Measurements from ENCODE around the gene HDAC3.

The HDAC3 gene

GRCh38 chr5:141636413-141637122 lies at the start of gene HDAC3, which contains the start of gene RELL2:
TSS of gene HDAC3 (minus strand) at chr5:141636849. CDS start at chr5:141636790, 59 bp downstream.
TSS of gene RELL2 (plus strand) at chr5:141636997. CDS start at chr5:141638226, 1,229 bp downstream.
- peak; percentile 96 for DNase-seq

DNA sequence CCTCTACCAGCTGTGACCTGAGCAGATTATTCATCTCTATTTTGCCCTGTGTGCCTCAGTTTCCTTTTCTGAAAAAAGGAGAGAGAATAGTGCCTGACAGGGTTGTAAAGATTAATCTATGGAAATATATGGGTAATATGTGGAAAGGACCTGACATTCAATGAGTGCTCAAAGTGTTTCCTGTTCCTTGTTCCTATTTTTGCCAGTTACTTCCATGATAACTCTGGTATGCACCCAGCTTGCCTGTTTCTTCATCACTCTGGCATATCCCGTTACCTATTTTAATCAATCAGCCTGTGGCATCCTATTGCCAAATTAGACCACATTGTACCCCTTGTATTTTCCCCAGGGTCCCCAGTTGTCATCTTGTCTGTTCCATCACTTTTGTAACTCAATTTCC lies 48.9 kb upstream of the HDAC3 start:
- DNase-seq: no peak

GRCh38 chr5:141683596-141684141 lies 47.0 kb upstream of the HDAC3 start:
- no peak for DNase-seq

- DNase-seq: peak; percentile 46
Observed at GRCh38 chr5:141681695-141682641, 45.3 kb upstream of the HDAC3 start, which contains the start of gene ARAP3. TSS of gene ARAP3 (minus strand) at chr5:141682230. CDS start at chr5:141680486, 1,744 bp downstream.

GRCh38 chr5:141681295-141681694 lies 44.6 kb upstream of the HDAC3 start:
- no peak for DNase-seq

GRCh38 chr5:141680751-141681201 lies 44.1 kb upstream of the HDAC3 start:
- no peak for DNase-seq

GRCh38 chr5:141680178-141680577 lies 43.5 kb upstream of the HDAC3 start:
- no peak for DNase-seq

GRCh38 chr5:141677415-141677814 lies 40.8 kb upstream of the HDAC3 start:
- DNase-seq: no peak

DNA sequence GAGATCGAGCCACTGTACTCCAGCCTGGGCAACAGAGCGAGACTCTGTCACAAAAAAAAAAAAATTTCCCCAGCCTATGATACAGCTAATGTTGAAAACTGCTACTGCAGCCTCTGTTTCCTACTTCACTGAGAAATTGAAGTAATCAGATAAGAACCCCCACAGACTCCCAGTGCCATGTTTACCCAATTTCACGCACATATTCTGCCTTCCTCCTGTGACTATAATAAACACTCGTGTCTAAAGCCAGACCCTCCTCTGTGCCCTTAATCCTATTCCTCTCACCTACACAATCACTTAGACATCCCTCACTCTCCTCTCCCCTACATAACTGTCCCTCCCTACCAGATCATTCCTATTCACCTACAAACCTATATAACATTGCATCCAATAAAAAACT lies 39.0 kb upstream of the HDAC3 start:
- DNase-seq: no peak

- DNase-seq: no peak
Observed at GRCh38 chr5:141674747-141675146, 38.1 kb upstream of the HDAC3 start.

DNA sequence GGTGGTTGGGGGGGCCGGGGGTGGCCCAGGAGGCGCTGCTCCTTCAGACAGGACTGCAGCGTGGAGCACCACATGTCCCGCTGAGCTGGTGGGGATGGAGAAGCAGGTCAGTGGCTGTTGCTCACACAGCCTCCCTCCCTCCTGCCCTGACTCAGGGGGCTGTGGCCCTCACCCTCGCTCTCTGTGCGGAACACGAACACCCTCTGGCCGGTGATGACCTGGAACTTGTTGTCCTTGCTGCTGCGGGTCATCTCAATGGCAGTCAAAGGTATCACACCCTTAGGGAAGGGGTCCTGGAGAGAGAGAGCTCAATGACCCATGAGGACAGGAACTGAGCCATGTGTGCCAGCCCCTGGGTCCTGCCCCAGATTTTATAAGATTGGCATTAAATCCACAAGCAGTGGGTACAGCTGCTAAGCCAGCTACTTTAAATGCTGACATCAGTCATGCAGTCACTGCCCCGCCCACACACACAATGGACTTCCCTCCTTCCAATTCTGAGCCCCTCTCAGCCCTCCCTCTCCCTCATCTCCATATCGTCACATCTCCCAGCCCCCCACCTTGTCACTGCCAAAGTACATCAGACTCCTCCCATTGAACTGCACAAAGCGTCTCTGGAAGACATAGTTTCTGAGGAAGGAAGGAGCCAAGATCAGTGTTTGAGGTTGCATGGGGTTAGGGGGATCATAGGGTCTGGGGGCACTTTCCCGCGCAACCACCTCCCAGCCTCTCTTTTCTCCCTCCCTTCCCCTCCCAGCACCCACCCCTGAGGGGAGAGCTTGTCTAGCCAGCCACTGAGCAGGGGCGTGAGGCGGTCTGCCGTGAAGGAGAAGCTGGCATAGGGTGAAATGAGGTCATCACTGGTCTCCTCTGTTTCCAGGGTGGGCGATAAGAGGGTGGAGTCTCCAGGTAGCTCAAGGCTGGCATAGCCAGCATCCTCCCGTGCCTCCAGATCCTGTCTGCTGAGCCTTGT lies 36.5 kb upstream of the HDAC3 start:
- no peak for DNase-seq

DNA sequence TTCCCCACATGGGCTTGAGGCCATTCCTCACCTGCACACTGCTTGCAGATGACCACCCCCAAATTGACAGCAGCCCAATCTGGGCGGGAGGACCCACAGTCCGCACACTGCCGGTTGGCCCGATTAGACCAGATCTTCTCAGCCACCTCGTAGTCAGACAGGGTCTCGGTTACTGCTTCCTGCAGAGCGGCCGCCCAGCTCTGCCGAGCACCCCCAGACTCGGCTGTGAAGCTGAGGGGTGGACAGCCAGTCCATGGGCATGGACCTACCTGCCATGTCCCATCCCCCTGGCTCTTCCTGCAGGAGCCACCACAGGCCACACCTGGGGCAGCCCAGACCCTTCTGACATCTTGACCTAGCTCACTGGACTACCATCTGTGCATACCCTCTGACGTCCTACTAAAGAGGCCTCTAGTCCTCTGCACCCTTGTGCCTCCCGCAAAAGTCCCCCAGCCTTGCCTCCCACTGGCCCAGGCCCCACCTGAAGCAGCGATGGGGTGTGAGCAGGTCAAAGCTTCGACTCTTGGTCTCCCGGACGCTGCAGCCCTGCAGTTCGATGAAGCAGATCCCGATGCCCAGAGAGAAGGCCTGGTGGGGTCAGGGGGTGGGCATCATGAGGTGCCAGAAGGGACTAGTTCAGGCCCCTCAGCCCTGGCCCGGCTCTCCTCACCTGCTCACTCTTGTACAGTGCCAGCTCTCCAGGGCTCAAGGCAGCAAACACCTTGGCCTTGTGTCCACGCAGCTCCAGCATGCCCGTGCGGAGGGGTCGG lies 35.6 kb upstream of the HDAC3 start:
- no peak for DNase-seq

- no peak for DNase-seq
Observed at GRCh38 chr5:141669520-141669919, 32.9 kb upstream of the HDAC3 start.

DNA sequence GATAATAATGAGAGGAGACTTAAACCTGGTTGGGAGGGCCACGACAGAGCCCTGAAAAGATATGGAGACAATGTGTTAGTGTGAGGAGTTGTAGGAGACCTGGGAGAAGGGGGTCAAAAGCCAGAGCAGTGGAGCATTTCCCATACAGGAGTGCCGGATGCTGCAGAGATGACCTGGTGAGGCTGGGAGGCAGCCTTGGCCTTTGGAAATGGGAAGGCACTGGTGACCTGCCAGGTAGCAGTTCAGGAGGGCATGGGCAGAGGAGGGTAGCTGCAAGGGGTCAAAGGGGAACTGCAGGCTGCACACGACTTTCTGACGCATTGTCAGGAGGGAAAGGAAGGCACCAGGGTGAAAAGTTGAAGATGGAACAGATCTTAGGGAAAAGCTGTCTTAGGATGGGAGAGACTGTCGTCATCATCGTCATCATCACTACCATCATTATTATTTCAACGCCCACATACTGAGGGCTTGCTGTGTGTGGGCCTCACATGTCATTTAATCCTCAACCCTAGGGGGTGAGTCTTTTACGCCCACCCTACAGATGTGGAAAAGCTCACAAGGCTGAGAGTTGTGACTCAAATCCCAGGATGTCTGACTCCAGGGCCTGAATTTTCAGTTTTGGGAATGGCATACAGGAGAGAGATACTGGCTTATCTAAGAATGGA lies 32.1 kb upstream of the HDAC3 start:
- no peak for DNase-seq

GRCh38 chr5:141665995-141666940 lies 29.6 kb upstream of the HDAC3 start:
- no peak for DNase-seq

DNA sequence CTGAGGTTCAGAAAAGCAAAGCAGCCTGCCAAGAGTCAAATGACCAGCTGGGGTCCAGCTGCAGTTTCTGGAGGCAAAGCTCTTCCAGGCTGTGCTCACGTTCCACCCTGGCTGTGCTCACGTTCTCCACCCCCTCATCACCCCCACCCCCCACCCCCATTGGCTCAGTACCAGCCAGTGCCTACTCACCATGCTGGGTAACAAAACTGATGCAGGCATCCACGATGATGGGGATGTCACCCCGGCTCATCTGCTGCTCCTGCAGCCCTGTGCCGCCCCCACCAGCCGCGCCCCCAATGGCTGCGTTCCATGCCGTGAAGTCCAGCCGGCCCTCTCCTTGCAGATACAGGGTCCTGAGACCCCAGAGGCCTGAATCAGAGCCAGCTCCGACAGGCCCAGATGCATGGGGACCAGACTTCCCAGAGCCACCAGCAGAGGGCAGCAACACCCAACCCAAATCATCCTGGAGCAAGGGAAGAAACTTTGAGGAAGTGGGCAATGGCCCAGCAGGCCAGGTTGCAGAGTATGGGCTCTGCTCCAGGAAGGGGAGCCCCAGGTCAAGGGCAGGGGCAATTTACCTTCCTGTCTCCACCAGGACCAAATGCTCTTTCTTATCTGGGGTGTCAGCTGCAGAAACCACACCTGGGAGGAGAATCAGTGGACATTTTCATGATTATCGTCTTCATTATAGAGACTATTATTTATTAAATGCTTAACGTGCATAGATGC lies 28.2 kb upstream of the HDAC3 start:
- peak; percentile 76 for DNase-seq

- no peak for DNase-seq
Observed at GRCh38 chr5:141663506-141663905, 26.9 kb upstream of the HDAC3 start.

DNA sequence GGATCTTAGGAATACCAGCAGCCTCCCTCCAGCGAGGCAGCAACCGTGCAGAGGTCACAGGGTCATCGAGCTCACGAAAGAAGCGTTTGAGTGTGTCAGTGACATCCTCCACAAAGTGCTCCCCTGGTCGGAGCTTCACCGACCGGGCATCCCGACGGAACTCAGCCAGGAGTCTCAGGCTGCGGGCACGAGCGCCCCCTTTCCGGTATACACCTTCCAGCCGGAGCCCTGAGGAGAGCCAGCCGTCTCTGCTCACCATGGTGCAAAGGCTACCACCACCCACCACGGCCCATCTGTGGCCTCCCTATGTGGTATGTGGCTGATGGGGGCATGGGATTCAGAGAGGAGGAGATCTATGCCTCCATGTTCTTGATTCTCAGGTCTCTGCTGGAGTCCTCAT lies 25.4 kb upstream of the HDAC3 start:
- DNase-seq: no peak
